Hepatocyte (in vitro differentiated cells): ENCODE measurements around the gene GLI3. TPM values are rescaled to one million over a fixed set of nuclear protein-coding genes. Genes with fewer than 3 reads are reported as not detected.

Experiments used
- DNase-seq: peaks from one replicate; pipeline ENCODE4 v3.0.0-alpha.2; 2016; ENCODE audit warnings: low spot score
- H2AFZ ChIP-seq: fragments of 200-600 bp; sonication (generic); 2 replicates; pipeline ENCODE4 v1.6.0; 2016; ENCODE audit warnings: antibody characterized with exemption, mild to moderate bottlenecking
- H3K27ac ChIP-seq: fragments of 200-600 bp; sonication (generic); 2 replicates; pipeline ENCODE4 v1.5.1; 2016; ENCODE audit warnings: mild to moderate bottlenecking
- H3K27me3 ChIP-seq: fragments of 200-600 bp; sonication (generic); 2 replicates; pipeline ENCODE4 v1.6.1; 2016
- H3K36me3 ChIP-seq: fragments of 200-600 bp; sonication (generic); replicated peaks from 2 replicates; pipeline ENCODE4 v1.5.1; 2016; ENCODE audit warnings: low read depth; ENCODE audit not compliant: insufficient read depth
- H3K4me1 ChIP-seq: fragments of 200-600 bp; sonication (generic); 2 replicates; pipeline ENCODE4 v1.5.1; 2016; ENCODE audit warnings: mild to moderate bottlenecking, moderate library complexity; ENCODE audit not compliant: insufficient read depth
- H3K4me2 ChIP-seq: fragments of 200-600 bp; sonication (generic); 2 replicates; pipeline ENCODE4 v1.6.0; 2016
- H3K4me3 ChIP-seq: fragments of 200-600 bp; sonication (generic); 2 replicates; pipeline ENCODE4 v1.5.1; 2016; ENCODE audit warnings: mild to moderate bottlenecking
- H3K79me2 ChIP-seq: fragments of 200-600 bp; sonication (generic); 2 replicates; pipeline ENCODE4 v1.6.0; 2017; ENCODE audit warnings: mild to moderate bottlenecking
- H3K9me2 ChIP-seq: fragments of 200-600 bp; sonication (generic); replicated peaks from 2 replicates; pipeline ENCODE4 v1.6.0; 2017; ENCODE audit warnings: mild to moderate bottlenecking; ENCODE audit not compliant: insufficient read depth
- H3K9me3 ChIP-seq: fragments of 200-600 bp; sonication (generic); 2 replicates; pipeline ENCODE4 v1.5.1; 2016; ENCODE audit warnings: low read depth, mild to moderate bottlenecking
- H4K20me1 ChIP-seq: fragments of 200-600 bp; sonication (generic); 2 replicates; pipeline ENCODE4 v1.6.0; 2016; ENCODE audit warnings: mild to moderate bottlenecking; ENCODE audit not compliant: insufficient read depth, poor library complexity, severe bottlenecking
- CTCF ChIP-seq: fragments of 200-600 bp; sonication (generic); IDR thresholded peaks from 2 replicates; pipeline ENCODE4 v1.5.1; 2016; ENCODE audit warnings: antibody characterized with exemption, mild to moderate bottlenecking; ENCODE audit not compliant: poor library complexity
- EZH2 ChIP-seq: fragments of 200-600 bp; sonication (generic); IDR thresholded peaks from 2 replicates; pipeline ENCODE4 v1.6.1; 2016; ENCODE audit warnings: antibody characterized with exemption, mild to moderate bottlenecking, borderline replicate concordance
- EZH2phosphoT487 ChIP-seq: fragments of 200-600 bp; sonication (generic); IDR thresholded peaks from one replicate; pipeline ENCODE4 v1.6.1; 2018; ENCODE audit warnings: antibody characterized with exemption, mild to moderate bottlenecking, low read depth, moderate library complexity; ENCODE audit not compliant: unreplicated experiment, severe bottlenecking
- WGBS: methylation state at CpG from one replicate; pipeline ENCODE4 v1.1.6; 2016; ENCODE audit warnings: low lambda C conversion rate; ENCODE audit errors: missing lambda C conversion rate; 5-methylcytosine and 5-hydroxymethylcytosine counted together
- polyA plus RNA-seq: library from polyadenylated mRNA; unstranded; fragments of >200 nt; fragmentation: Nextera tagmentation; extraction: Ambion mirVana; gene quantifications from 2 replicates; pipeline ENCODE4 v1.2.1, GENCODE V29; 2016
- small RNA-seq: library from RNA; depleted of rRNA; stranded (forward); fragments of <200 nt; gene quantifications from one replicate; pipeline ENCODE3, GENCODE V24; 2014
- total RNA-seq: library from RNA; depleted of rRNA; stranded (reverse); fragments of >200 nt; gene quantifications from 2 replicates; pipeline ENCODE4 v1.2.3, GENCODE V29; 2014

GLI3 gene
- total and polyA plus RNA-seq, 2 experiments from 2014 or later, result 5.5 to 20.0 TPM

- no peak overlapping the region for H3K4me2 ChIP-seq
- H3K36me3 ChIP-seq, result no peaks in the 10 kb centered on the region
- no peaks in the 10 kb centered on the region for H3K4me1 ChIP-seq
- H2AFZ ChIP-seq, result no peak overlapping the region
- DNase-seq, result no peak
- 98% methylated on average over 2 of the region's 2 CpGs for WGBS
- H3K9me2 ChIP-seq, result no peaks in the 10 kb centered on the region
- H3K27ac ChIP-seq, result no peak overlapping the region
- no peaks in the 10 kb centered on the region for H3K79me2 ChIP-seq
- H4K20me1 ChIP-seq, result no peaks in the 10 kb centered on the region
- H3K27me3 ChIP-seq, result no peaks in the 10 kb centered on the region
- H3K9me3 ChIP-seq, result no peaks in the 10 kb centered on the region
- TF ChIP-seq CTCF (no peak), EZH2phosphoT487 (no peak), EZH2 (no peak)
- no peak overlapping the region for H3K4me3 ChIP-seq
Measured at GRCh38 chr7:41911792-41912191, 325.2 kb downstream of the GLI3 start.

Small RNAs within 50 kb of the gene (small RNA-seq; reads per million reads assigned to genes)
- not detected for gene HMGN2P30
